Right kidney (tissue), 1 donor: ENCODE results near the gene ACOT13.
"Not testable (repeated sequence)": the region's sequence is repeated elsewhere in the genome, so short reads cannot be mapped to it uniquely, and the experiment has no call there.

Experiments
- DNase-seq: peaks from one replicate; pipeline ENCODE4 v3.0.0-alpha.2; 2016

The ACOT13 gene

GRCh38 chr6:24723270-24723669 lies 56.4 kb downstream of the ACOT13 start:
- no peak for DNase-seq

GRCh38 chr6:24730653-24731052 lies 63.8 kb downstream of the ACOT13 start:
- not testable (repeated sequence) for DNase-seq

- not testable (repeated sequence) for DNase-seq
Measured at GRCh38 chr6:24731456-24732134, 64.7 kb downstream of the ACOT13 start.

GRCh38 chr6:24734166-24734565 lies 67.3 kb downstream of the ACOT13 start:
- no peak for DNase-seq

GRCh38 chr6:24734710-24735109 lies 67.8 kb downstream of the ACOT13 start:
- DNase-seq: not testable (repeated sequence)

GRCh38 chr6:24738741-24739140 lies 71.9 kb downstream of the ACOT13 start:
- no peak for DNase-seq

- no peak for DNase-seq
Measured at GRCh38 chr6:24740861-24741260, 74.0 kb downstream of the ACOT13 start.

- no peak for DNase-seq
Measured at GRCh38 chr6:24742216-24742738, 75.4 kb downstream of the ACOT13 start.

GRCh38 chr6:24743265-24743943 lies 76.5 kb downstream of the ACOT13 start:
- DNase-seq: no peak

GRCh38 chr6:24743944-24744335 lies 77.1 kb downstream of the ACOT13 start:
- DNase-seq: no peak

- no peak for DNase-seq
Measured at GRCh38 chr6:24744911-24745310, 78.0 kb downstream of the ACOT13 start.

GRCh38 chr6:24749297-24749696 lies 82.4 kb downstream of the ACOT13 start:
- no peak for DNase-seq

GRCh38 chr6:24750878-24751277 lies 84.0 kb downstream of the ACOT13 start:
- not testable (repeated sequence) for DNase-seq

GRCh38 chr6:24752503-24752902 lies 85.6 kb downstream of the ACOT13 start:
- DNase-seq: no peak

- no peak for DNase-seq
Measured at GRCh38 chr6:24752917-24753492, 86.1 kb downstream of the ACOT13 start.

- DNase-seq: no peak
Measured at GRCh38 chr6:24753545-24753944, 86.7 kb downstream of the ACOT13 start.

GRCh38 chr6:24754378-24754777 lies 87.5 kb downstream of the ACOT13 start:
- DNase-seq: not testable (repeated sequence)
